ENCODE measurements around the gene ANKRD44.

DNA sequence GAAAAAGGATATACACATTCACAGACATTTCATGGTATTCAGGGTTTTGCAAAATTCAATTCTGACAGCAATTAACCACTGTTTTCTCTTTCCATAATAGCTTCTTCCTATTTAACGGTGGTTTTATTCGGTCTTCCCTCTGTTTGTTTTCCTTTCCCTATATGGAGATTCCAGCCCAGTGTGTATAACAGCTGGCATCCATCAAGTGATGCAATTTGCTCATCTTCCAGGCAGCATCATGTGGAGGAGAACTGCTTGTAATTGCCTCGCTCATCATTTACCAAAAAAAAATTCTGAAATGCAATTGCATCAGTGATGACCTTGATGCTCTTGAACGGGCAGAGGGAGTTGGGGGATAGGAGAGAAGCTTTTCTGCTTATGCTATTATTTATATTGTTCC, 218.1 kb downstream of the ANKRD44 start:
- TF ChIP-seq, protein P1, sequence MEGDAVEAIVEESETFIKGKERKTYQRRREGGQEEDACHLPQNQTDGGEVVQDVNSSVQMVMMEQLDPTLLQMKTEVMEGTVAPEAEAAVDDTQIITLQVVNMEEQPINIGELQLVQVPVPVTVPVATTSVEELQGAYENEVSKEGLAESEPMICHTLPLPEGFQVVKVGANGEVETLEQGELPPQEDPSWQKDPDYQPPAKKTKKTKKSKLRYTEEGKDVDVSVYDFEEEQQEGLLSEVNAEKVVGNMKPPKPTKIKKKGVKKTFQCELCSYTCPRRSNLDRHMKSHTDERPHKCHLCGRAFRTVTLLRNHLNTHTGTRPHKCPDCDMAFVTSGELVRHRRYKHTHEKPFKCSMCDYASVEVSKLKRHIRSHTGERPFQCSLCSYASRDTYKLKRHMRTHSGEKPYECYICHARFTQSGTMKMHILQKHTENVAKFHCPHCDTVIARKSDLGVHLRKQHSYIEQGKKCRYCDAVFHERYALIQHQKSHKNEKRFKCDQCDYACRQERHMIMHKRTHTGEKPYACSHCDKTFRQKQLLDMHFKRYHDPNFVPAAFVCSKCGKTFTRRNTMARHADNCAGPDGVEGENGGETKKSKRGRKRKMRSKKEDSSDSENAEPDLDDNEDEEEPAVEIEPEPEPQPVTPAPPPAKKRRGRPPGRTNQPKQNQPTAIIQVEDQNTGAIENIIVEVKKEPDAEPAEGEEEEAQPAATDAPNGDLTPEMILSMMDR (conservative IDR thresholded peaks at IDR 0.05; ENCODE audit: low read length), result no peak
- TF ChIP-seq EZH2phosphoT487 (IDR thresholded peaks at IDR 0.05; ENCODE audit: borderline replicate concordance), result no peak
